AG09319 (cell line): ENCODE measurements around the gene FCRL2.

Experiments
- DNase-seq: peaks from one replicate; pipeline ENCODE4 v3.0.0-alpha.2; 2010; ENCODE audit warnings: low read depth; ENCODE audit errors: extremely low read depth
- CTCF ChIP-seq: IDR thresholded peaks from 2 replicates; pipeline ENCODE4 v1.5.1; 2011; ENCODE audit warnings: low read depth, mild to moderate bottlenecking, inconsistent platforms, low read length, moderate library complexity

Gene FCRL2

GRCh38 chr1:157776971-157777391, at the start of gene FCRL2:
Gene FCRL2 (minus strand): TSS chr1:157777132. CDS start chr1:157777073, 59 bp downstream.
- no peak for DNase-seq
- TF ChIP-seq CTCF = no peak

GRCh38 chr1:157820299-157820698, 43.4 kb upstream of the FCRL2 start:
- TF ChIP-seq CTCF = no peak
- DNase-seq = no peak

- no peak for TF ChIP-seq CTCF
- no peak for DNase-seq
Observed at GRCh38 chr1:157819896-157820295, 43.0 kb upstream of the FCRL2 start, which contains the start of gene FCRL1. Gene FCRL1 (minus strand): TSS chr1:157820120. CDS start chr1:157820037, 83 bp downstream.

- no peak for DNase-seq
- no peak for TF ChIP-seq CTCF
Observed at GRCh38 chr1:157819215-157819614, 42.3 kb upstream of the FCRL2 start.

GRCh38 chr1:157813269-157813668, 36.3 kb upstream of the FCRL2 start:
- no peak for TF ChIP-seq CTCF
- no peak for DNase-seq

GRCh38 chr1:157806431-157807149, 29.7 kb upstream of the FCRL2 start:
- no peak for TF ChIP-seq CTCF
- no peak for DNase-seq

GRCh38 chr1:157803851-157804250, 26.9 kb upstream of the FCRL2 start:
- no peak for DNase-seq

More at GRCh38 chr1:157803851-157804250, 26.9 kb upstream of the FCRL2 start:
- no peak for TF ChIP-seq CTCF
